Fibroblast of lung (primary cell): ENCODE data around the gene LSM14B. TPM values are rescaled to one million over a fixed set of nuclear protein-coding genes. Genes with fewer than 3 reads are reported as not detected.

ENCODE experiments used
- DNase-seq, 2 donors: peaks; one replicate each; pipeline versions ENCODE4 v3.0.0 to v3.0.0-alpha.2; 2010; ENCODE audit warnings: low read depth in 2 of 2
- H2AFZ ChIP-seq: 2 replicates; pipeline ENCODE4 v1.5.1; 2012; ENCODE audit warnings: low read length, control low read depth, inconsistent platforms
- H3K27ac ChIP-seq: 2 replicates; pipeline ENCODE4 v1.5.1; 2011; ENCODE audit warnings: low read length, control low read depth; ENCODE audit not compliant: insufficient read depth
- H3K27me3 ChIP-seq: 2 replicates; pipeline ENCODE4 v1.5.1; 2011; ENCODE audit warnings: mild to moderate bottlenecking, low read length; ENCODE audit not compliant: control insufficient read depth, insufficient read depth
- H3K36me3 ChIP-seq: 2 replicates; pipeline ENCODE4 v1.5.1; 2011; ENCODE audit warnings: low read length; ENCODE audit not compliant: control insufficient read depth, insufficient read depth
- H3K4me1 ChIP-seq: 2 replicates; pipeline ENCODE4 v1.5.1; 2011; ENCODE audit warnings: low read length; ENCODE audit not compliant: control insufficient read depth, insufficient read depth; ENCODE audit errors: extremely low read depth
- H3K4me2 ChIP-seq: 2 replicates; pipeline ENCODE4 v1.5.1; 2011; ENCODE audit warnings: low read length, control low read depth; ENCODE audit not compliant: insufficient read depth; ENCODE audit errors: extremely low read depth
- H3K4me3 ChIP-seq, 4 experiments: fragments of 200-600 bp in 1 of 4; sonication (generic) in 1 of 4; replicated peaks in 1 of 4; 2 replicates each; pipeline ENCODE4 v1.5.1; 2011 to 2016; ENCODE audit warnings: low read length in 4 of 4, low read depth in 3 of 4, mild to moderate bottlenecking in 3 of 4, control low read depth in 2 of 4, inconsistent platforms in 1 of 4, mixed read lengths in 1 of 4; ENCODE audit not compliant: insufficient read depth in 1 of 4; ENCODE audit errors: control extremely low read depth in 1 of 4
- H3K79me2 ChIP-seq: 2 replicates; pipeline ENCODE4 v1.5.1; 2012; ENCODE audit warnings: mild to moderate bottlenecking, low read length, inconsistent platforms; ENCODE audit not compliant: control insufficient read depth, insufficient read depth
- H3K9ac ChIP-seq: 2 replicates; pipeline ENCODE4 v1.5.1; 2011; ENCODE audit warnings: mild to moderate bottlenecking, low read length, control low read depth; ENCODE audit not compliant: insufficient read depth
- H3K9me3 ChIP-seq: 2 replicates; pipeline ENCODE4 v1.5.1; 2012; ENCODE audit warnings: low read depth, low read length; ENCODE audit not compliant: control insufficient read depth, insufficient read depth
- H4K20me1 ChIP-seq: 2 replicates; pipeline ENCODE4 v1.5.1; 2011; ENCODE audit warnings: low read length; ENCODE audit not compliant: control insufficient read depth, insufficient read depth; ENCODE audit errors: extremely low read depth
- EZH2 ChIP-seq: IDR thresholded peaks from 2 replicates; pipeline ENCODE4 v1.5.1; 2012; ENCODE audit warnings: low read length, control low read depth, mild to moderate bottlenecking; ENCODE audit errors: missing control alignments
- polyA plus RNA-seq, 2 donors: library from polyadenylated mRNA; depleted of rRNA in 1 of 2; stranded (reverse) in 1 of 2; unstranded in 1 of 2; fragments of >200 nt; gene quantifications; 2 replicates each; pipeline ENCODE4 v1.2.1, GENCODE V29; 2011 to 2012; ENCODE audit warnings: missing spikeins in 1 of 2
- total RNA-seq: library from RNA; depleted of rRNA; stranded (reverse); fragments of >200 nt; gene quantifications from 2 replicates; pipeline ENCODE4 v1.2.1, GENCODE V29; 2014
- TF ChIP-seq, protein P1 (sequence below), 2 donors: IDR thresholded peaks in 1 of 2; conservative IDR thresholded peaks in 1 of 2; 1 replicate in 1 of 2; 2 replicates in 1 of 2; pipeline ENCODE4 v1.5.1; 2011 to 2012; ENCODE audit warnings: low read length in 2 of 2, control low read depth in 1 of 2, inconsistent platforms in 1 of 2, low read depth in 1 of 2, mild to moderate bottlenecking in 1 of 2

LSM14B gene
- total and polyA plus RNA-seq, 2 donors (not counting 1 experiment from before 2014, with no cell fraction given) = 20.2 to 48.7 TPM

DNA sequence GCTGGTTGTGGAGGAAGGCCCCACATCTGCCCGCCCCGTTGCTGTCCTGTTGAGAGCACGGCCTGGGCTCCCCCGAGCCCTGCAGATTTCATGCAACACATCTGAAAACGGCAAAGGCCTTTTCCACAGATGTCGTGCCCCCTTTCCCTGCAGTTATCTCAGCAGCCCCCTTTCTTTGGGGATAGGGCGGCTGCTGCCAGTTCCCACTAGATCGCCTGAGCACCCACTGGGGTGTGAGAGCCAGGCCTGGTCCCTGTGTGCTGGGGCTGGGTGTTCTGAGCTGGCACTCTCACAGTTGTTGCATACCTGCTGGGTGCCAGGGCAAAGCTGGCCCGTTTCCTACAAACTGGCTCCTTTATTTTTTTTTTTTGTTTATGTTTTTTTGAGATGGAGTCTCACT, 48.3 kb downstream of the LSM14B start:
- TF ChIP-seq EZH2 = no peak
- TF ChIP-seq, protein P1, sequence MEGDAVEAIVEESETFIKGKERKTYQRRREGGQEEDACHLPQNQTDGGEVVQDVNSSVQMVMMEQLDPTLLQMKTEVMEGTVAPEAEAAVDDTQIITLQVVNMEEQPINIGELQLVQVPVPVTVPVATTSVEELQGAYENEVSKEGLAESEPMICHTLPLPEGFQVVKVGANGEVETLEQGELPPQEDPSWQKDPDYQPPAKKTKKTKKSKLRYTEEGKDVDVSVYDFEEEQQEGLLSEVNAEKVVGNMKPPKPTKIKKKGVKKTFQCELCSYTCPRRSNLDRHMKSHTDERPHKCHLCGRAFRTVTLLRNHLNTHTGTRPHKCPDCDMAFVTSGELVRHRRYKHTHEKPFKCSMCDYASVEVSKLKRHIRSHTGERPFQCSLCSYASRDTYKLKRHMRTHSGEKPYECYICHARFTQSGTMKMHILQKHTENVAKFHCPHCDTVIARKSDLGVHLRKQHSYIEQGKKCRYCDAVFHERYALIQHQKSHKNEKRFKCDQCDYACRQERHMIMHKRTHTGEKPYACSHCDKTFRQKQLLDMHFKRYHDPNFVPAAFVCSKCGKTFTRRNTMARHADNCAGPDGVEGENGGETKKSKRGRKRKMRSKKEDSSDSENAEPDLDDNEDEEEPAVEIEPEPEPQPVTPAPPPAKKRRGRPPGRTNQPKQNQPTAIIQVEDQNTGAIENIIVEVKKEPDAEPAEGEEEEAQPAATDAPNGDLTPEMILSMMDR (conservative IDR thresholded peaks at IDR 0.05 in 1 of 2, IDR thresholded peaks at IDR 0.05 in 1 of 2; ENCODE audit: low read depth in 1 of 2, low read length in 2 of 2) = no peak
- Histone ChIP-seq H2AFZ (no peak overlapping the region), H3K4me3 (no peak overlapping the region), H3K4me2 (no peak overlapping the region), H3K27me3 (no peaks in the 10 kb centered on the region), H4K20me1 (no peaks in the 10 kb centered on the region), H3K36me3 (peaks cover 7% of the 10 kb centered on the region), H3K4me1 (peaks cover 4% of the 10 kb centered on the region), H3K79me2 (no peaks in the 10 kb centered on the region), H3K9me3 (no peaks in the 10 kb centered on the region), H3K9ac (no peak overlapping the region), H3K27ac (no peak overlapping the region)
- no peak for DNase-seq

DNA sequence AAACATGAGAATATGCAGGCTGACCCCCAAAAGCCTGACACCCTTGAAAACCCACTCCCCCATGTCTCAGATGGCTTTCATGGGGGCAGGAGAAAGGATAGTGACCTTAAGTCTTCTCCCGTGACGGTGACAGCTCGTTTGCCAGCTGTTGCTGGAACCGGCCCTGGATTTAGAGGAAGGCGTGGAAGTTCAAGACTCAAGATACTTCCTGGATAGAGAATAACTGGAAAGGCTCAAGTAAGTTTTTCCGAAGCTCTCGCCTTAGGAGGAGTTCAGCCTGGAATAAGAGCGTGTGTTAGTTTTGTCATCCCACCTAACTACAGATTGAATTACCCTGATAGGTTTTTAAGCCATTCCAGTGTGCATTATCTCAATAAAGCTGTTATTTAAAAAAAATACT, 49.0 kb downstream of the LSM14B start:
- H2AFZ ChIP-seq = no peak overlapping the region
- H3K79me2 ChIP-seq = no peaks in the 10 kb centered on the region
- H4K20me1 ChIP-seq = no peaks in the 10 kb centered on the region
- no peak overlapping the region for H3K27ac ChIP-seq
- no peaks in the 10 kb centered on the region for H3K27me3 ChIP-seq
- H3K9me3 ChIP-seq = no peaks in the 10 kb centered on the region
- TF ChIP-seq, protein P1 (conservative IDR thresholded peaks at IDR 0.05 in 1 of 2, IDR thresholded peaks at IDR 0.05 in 1 of 2; ENCODE audit: low read depth in 1 of 2, low read length in 2 of 2) = no peak
- TF ChIP-seq EZH2 = no peak
- no peak overlapping the region for H3K4me2 ChIP-seq
- H3K4me3 ChIP-seq = no peak overlapping the region
- no peak for DNase-seq
- peaks cover 7% of the 10 kb centered on the region for H3K36me3 ChIP-seq
- H3K9ac ChIP-seq = no peak overlapping the region
- H3K4me1 ChIP-seq = no peaks in the 10 kb centered on the region

DNA sequence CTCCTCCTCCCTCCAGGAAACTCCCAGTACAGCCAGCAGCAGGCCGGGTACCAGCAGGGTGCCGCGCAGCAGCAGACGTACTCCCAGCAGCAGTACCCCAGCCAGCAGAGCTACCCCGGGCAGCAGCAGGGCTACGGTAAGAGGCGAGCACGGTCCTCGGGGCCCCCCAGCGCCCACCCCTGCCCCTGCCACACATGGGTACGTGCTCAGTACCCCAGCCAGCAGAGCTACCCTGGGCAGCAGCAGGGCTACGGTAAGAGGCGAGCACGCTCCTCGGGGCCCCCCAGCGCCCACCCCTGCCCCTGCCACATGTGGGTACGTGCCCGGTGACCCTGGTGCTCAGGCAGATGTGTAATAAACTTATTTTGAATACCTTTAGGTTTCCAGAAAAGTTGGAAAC, 50.4 kb downstream of the LSM14B start:
- no peaks in the 10 kb centered on the region for H3K4me1 ChIP-seq
- H3K27me3 ChIP-seq = no peaks in the 10 kb centered on the region
- H3K36me3 ChIP-seq = peaks cover 4% of the 10 kb centered on the region
- DNase-seq = no peak
- H2AFZ ChIP-seq = no peak overlapping the region
- no peak overlapping the region for H3K27ac ChIP-seq
- TF ChIP-seq EZH2 = no peak
- TF ChIP-seq, protein P1 (conservative IDR thresholded peaks at IDR 0.05 in 1 of 2, IDR thresholded peaks at IDR 0.05 in 1 of 2; ENCODE audit: low read depth in 1 of 2, low read length in 2 of 2) = no peak
- no peak overlapping the region for H3K4me3 ChIP-seq
- no peak overlapping the region for H3K4me2 ChIP-seq
- H3K79me2 ChIP-seq = no peaks in the 10 kb centered on the region
- no peak overlapping the region for H3K9ac ChIP-seq
- H3K9me3 ChIP-seq = no peaks in the 10 kb centered on the region
- H4K20me1 ChIP-seq = no peaks in the 10 kb centered on the region
